Measurements from ENCODE around the gene TSPAN14. TPM values are rescaled to one million over a fixed set of nuclear protein-coding genes. Genes with fewer than 3 reads are reported as not detected.
A peak's percentile ranks its signal among the peaks of the same experiment; 100 is the strongest.

Gene TSPAN14
- total RNA-seq, 6 donors from 2014 or later = 52.1 to 157 (median 111) TPM

DNA sequence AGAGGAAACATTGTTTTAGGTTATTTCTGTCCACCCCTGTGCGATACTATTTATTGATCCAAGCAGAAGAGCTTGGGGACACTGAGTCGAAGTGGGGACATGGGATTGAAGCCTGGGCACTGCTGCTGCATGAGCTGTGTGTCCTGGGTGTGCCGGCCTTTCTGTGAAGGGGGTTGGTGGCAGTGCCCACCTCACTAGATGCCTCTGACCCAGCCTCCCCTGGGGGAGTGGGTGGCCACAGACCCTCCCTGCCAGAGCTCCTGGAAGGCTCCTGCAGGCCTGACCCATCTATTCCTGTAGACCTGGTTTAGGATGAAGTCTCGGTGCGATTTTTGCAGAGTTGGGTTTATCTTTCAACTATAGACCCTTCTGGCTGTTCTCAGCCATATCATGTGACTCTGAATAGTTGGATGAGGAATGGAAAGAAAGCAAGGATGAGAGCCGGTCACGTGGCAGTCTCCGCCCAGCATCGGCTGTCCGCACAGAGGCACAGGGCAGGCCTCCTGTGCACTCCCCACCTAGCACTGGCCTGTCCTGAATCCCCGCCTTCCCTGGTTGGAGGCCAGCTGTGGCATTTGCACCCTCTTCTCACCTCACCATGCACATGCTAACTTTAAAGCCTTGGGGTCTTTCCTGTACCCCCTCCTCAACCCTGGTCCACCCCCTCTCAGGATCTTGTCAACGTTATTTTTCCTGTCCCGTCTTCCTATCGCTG, 66.0 kb downstream of the TSPAN14 start:
- TF ChIP-seq POLR2A (IDR thresholded peaks at IDR 0.05) = no peak
- no peak for TF ChIP-seq EP300 (IDR thresholded peaks at IDR 0.05)
- TF ChIP-seq, protein P1, sequence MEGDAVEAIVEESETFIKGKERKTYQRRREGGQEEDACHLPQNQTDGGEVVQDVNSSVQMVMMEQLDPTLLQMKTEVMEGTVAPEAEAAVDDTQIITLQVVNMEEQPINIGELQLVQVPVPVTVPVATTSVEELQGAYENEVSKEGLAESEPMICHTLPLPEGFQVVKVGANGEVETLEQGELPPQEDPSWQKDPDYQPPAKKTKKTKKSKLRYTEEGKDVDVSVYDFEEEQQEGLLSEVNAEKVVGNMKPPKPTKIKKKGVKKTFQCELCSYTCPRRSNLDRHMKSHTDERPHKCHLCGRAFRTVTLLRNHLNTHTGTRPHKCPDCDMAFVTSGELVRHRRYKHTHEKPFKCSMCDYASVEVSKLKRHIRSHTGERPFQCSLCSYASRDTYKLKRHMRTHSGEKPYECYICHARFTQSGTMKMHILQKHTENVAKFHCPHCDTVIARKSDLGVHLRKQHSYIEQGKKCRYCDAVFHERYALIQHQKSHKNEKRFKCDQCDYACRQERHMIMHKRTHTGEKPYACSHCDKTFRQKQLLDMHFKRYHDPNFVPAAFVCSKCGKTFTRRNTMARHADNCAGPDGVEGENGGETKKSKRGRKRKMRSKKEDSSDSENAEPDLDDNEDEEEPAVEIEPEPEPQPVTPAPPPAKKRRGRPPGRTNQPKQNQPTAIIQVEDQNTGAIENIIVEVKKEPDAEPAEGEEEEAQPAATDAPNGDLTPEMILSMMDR (IDR thresholded peaks at IDR 0.05) = no peak
- no peak for TF ChIP-seq POLR2AphosphoS5 (IDR thresholded peaks at IDR 0.05)
- peak in 1 of 2 donors; percentile 17 for DNase-seq
- WGBS, 2 donors = 82 to 88% methylated on average over 13 to 14 of the region's 14 CpGs
- Histone ChIP-seq H3K27me3 (no peaks in the 10 kb centered on the region), H3K9me3 (no peaks in the 10 kb centered on the region), H3K27ac (peak overlapping the region in 1 of 4 donors; percentile 14), H3K4me3 (no peak overlapping the region), H3K4me1 (peaks cover 10 to 26% (median 24%) of the 10 kb centered on the region in 4 donors), H3K36me3 (peaks cover 25 to 73% (median 58%) of the 10 kb centered on the region in 4 donors)
- ATAC-seq (ENCODE audit: low FRiP score in 2 of 2) = no peak

DNA sequence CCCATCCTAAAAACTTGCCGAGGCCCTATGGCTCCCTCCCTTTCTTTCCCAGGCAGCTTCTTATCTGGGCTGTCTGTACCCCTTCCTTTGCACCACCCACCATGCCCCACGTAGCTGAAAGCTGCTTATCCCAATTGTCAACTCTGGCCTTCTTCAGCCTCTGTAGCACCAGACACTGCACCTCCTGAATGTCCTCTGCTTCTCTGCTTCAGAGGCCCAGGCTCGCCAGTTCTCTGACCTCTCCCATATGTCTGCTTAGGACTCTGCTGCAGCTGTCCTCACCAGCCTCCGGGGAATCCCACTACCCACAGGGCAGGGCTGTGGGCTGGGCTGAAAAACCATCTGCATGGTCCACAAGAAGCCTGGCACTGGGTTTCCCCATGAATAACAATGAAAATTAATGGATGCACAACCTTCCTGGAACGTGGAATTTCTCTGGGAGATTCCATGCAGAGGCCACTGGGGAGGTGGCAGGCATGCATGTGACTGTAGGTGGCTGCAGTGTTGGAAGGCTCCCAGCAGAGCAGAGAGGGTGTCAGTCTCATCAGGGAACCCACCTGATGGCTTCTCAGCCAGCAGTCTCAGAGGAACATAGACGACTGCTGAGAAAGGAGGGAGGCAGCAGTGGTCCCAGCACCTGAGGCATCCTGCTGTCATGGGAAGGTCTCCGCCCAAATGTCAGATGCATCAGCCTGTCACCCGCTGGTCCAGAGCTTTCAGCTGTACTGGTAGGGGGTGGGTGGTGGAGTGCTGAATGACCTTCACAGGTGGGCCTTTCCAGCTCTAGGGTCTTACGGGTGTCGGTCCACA, 66.8 kb downstream of the TSPAN14 start:
- H3K36me3 ChIP-seq = peaks cover 18 to 65% (median 50%) of the 10 kb centered on the region in 4 donors

DNA sequence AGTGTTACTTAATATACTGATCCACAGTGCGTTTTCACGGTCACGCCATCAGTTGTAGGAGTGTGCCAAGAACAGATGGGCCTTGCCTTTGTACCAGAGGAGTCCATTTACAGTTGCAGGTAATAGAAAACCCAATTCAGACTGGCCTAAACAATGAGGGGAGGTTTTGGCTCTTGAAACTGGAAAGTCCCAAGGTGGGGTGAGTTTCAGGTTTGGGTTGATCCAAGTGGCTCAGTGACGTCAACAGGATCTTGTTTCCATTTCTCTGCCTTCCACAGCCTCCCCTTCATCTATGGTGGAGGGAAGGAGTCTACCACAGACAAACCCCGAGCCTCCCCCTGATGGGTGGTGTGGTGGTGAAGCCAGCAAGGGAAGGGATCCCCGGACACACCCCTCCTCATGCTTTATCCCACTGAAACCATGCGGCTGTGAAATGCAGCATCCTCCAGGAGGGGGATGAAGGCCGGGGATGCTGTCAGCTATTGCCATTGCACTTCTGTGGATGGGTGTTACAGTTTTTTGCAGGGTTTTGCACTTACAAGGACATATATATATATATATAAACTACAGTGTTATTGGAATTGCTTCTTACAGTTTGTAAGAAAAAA, 68.8 kb downstream of the TSPAN14 start:
- H3K27ac ChIP-seq = no peak overlapping the region
- peaks cover 12 to 45% (median 33%) of the 10 kb centered on the region in 4 donors for H3K36me3 ChIP-seq
- TF ChIP-seq POLR2A (IDR thresholded peaks at IDR 0.05) (no peak), POLR2AphosphoS5 (IDR thresholded peaks at IDR 0.05) (peak in 1 of 2 donors; percentile 12), EP300 (IDR thresholded peaks at IDR 0.05) (no peak)
- TF ChIP-seq, protein P1 (IDR thresholded peaks at IDR 0.05) = no peak
- no peaks in the 10 kb centered on the region for H3K27me3 ChIP-seq
- no peak for ATAC-seq (ENCODE audit: low FRiP score in 2 of 2)
- H3K4me1 ChIP-seq = peaks cover 27 to 42% (median 36%) of the 10 kb centered on the region in 4 donors
- H3K4me3 ChIP-seq = no peak overlapping the region
- WGBS, 2 donors = 69 to 87% methylated on average over 8 of the region's 8 CpGs
- no peaks in the 10 kb centered on the region for H3K9me3 ChIP-seq
- DNase-seq = peak in 1 of 2 donors; percentile 20

More for the DNA sequence above, 66.8 kb downstream of the TSPAN14 start:
- Histone ChIP-seq H3K4me1 (peaks cover 15 to 31% (median 29%) of the 10 kb centered on the region in 4 donors), H3K9me3 (no peaks in the 10 kb centered on the region), H3K27ac (peak overlapping the region in 1 of 4 donors; percentile 2), H3K27me3 (no peaks in the 10 kb centered on the region), H3K4me3 (no peak overlapping the region)
- 86 to 88% methylated on average over 8 to 10 of the region's 10 CpGs for WGBS, 2 donors
- TF ChIP-seq EP300 (IDR thresholded peaks at IDR 0.05) (no peak), POLR2A (IDR thresholded peaks at IDR 0.05) (no peak), POLR2AphosphoS5 (IDR thresholded peaks at IDR 0.05) (no peak)
- TF ChIP-seq, protein P1 (IDR thresholded peaks at IDR 0.05) = no peak
- DNase-seq = peak in 1 of 2 donors; percentile 19
- no peak for ATAC-seq (ENCODE audit: low FRiP score in 2 of 2)

DNA sequence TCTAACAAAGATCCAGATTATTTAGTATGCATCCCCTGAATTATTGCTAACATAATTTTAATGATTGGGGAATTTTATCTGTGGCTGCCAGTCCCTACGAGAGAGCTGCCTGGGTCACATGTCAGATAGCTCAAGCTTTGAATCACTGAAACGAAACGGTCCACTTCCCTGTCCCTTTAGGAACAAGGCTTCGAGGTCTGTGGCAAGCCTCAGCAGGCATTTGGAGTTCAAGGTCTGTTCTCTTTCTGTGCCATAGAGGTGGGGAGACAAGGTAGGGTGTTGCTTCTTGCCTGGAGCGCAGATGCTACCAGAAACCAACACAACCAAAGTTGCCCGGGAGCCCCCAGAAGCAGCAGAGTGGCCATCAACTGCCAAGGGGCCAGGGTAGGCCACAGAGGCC, 69.7 kb downstream of the TSPAN14 start:
- WGBS, 2 donors = 55 to 65% methylated on average over 6 of the region's 6 CpGs
- no peaks in the 10 kb centered on the region for H3K27me3 ChIP-seq
- no peak for TF ChIP-seq POLR2AphosphoS5 (IDR thresholded peaks at IDR 0.05)
- peak in 1 of 2 donors; percentile 40 for ATAC-seq (ENCODE audit: low FRiP score in 2 of 2)
- peak overlapping the region in 3 of 4 donors; percentile 4 to 27 (median 11) for H3K27ac ChIP-seq
- no peaks in the 10 kb centered on the region for H3K9me3 ChIP-seq
- H3K36me3 ChIP-seq = peaks cover 3 to 36% (median 23%) of the 10 kb centered on the region in 4 donors
- peaks cover 25 to 42% (median 34%) of the 10 kb centered on the region in 4 donors for H3K4me1 ChIP-seq
- no peak overlapping the region for H3K4me3 ChIP-seq
- peak in 1 of 2 donors; percentile 36 for DNase-seq
